Measurements from ENCODE around the gene MAP3K19.
"Not testable (repeated sequence)": the region's sequence is repeated elsewhere in the genome, so short reads cannot be mapped to it uniquely, and the experiment has no call there.

MAP3K19 gene

DNA sequence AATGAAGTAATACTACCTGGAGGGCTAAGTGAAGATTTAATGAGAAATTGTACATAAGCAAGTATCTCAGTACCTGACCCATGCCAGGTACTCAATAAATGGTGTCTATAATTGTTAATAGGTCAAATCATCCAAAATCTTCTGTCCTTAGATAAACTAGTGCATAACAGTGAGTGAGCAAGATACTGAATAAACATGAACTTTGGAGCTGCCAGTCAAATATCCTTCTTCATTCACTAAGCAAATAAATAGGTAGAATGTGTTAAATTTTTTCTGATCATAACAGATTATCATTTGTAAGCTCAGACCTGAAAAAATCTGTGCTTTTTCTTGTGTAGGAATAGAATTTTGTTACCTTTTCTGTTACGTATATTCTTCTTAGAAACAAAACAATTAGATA, 44.4 kb upstream of the MAP3K19 start:
- TF ChIP-seq, protein P1, sequence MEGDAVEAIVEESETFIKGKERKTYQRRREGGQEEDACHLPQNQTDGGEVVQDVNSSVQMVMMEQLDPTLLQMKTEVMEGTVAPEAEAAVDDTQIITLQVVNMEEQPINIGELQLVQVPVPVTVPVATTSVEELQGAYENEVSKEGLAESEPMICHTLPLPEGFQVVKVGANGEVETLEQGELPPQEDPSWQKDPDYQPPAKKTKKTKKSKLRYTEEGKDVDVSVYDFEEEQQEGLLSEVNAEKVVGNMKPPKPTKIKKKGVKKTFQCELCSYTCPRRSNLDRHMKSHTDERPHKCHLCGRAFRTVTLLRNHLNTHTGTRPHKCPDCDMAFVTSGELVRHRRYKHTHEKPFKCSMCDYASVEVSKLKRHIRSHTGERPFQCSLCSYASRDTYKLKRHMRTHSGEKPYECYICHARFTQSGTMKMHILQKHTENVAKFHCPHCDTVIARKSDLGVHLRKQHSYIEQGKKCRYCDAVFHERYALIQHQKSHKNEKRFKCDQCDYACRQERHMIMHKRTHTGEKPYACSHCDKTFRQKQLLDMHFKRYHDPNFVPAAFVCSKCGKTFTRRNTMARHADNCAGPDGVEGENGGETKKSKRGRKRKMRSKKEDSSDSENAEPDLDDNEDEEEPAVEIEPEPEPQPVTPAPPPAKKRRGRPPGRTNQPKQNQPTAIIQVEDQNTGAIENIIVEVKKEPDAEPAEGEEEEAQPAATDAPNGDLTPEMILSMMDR (IDR thresholded peaks at IDR 0.05), result no peak
- H3K4me3 ChIP-seq, result no peak overlapping the region
- no peak for DNase-seq (ENCODE audit: low spot score)
- H3K27ac ChIP-seq, result no peak overlapping the region

DNA sequence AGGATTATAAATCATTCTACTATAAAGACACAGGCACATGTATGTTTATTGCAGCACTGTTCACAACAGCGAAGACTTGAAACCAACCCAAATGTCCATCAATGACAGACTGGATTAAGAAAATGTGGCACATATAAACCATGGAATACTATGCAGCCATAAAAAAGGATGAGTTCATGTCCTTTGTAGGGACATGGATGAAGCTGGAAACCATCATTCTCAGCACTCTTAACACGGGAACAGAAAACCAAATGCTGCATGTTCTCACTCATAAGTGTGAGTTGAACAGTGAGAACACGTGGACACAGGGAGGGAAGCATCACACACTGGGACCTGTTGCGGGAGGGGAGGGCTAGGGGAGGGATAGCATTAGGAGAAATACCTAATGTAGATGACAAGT, 42.4 kb upstream of the MAP3K19 start:
- not testable (repeated sequence) for H3K27ac ChIP-seq; DNase-seq (ENCODE audit: low spot score); H3K4me3 ChIP-seq

DNA sequence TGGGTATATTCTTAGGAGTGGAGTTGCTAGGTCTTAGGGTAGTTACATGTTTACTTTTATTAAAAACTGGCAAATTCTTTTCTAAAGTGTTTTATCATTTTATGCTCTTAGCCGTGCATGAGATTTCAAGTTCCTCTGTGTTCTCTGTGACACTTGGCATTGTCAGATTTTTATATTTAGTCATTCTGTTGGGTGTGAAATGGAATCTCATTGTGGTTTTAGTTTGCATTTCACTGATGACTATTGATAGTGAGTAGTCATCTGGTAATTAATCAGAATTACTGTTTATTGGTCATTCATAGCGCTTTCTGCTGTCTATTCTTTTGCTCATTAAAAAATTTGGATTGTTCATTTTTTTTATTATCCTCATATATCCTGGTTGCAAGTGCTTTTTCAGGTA, 39.0 kb upstream of the MAP3K19 start:
- TF ChIP-seq, protein P1 (IDR thresholded peaks at IDR 0.05), result no peak
- no peak for DNase-seq (ENCODE audit: low spot score)
- Histone ChIP-seq H3K4me3 (no peak overlapping the region), H3K27ac (no peak overlapping the region)

DNA sequence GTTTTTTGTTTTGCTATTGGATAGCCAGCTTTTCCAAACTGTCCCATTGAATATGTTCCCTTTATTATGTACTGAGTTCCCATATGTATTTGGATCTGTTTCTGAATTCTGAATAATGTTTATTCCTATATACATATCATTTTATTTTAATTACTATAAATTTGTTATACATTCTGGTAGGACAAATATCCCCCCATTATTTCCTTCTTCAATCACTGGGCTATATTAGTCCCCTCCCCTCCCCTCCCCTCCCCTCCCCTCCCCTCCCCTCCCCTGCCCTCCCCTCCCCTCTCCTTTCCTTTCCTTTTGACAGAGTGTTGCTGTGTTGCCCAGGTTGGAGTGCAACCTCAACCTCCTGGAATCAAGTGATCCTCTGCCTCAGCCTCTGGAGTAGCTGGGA, 31.2 kb upstream of the MAP3K19 start:
- DNase-seq (ENCODE audit: low spot score), result no peak
- Histone ChIP-seq H3K4me3 (no peak overlapping the region), H3K27ac (no peak overlapping the region)
- TF ChIP-seq, protein P1 (IDR thresholded peaks at IDR 0.05), result no peak

DNA sequence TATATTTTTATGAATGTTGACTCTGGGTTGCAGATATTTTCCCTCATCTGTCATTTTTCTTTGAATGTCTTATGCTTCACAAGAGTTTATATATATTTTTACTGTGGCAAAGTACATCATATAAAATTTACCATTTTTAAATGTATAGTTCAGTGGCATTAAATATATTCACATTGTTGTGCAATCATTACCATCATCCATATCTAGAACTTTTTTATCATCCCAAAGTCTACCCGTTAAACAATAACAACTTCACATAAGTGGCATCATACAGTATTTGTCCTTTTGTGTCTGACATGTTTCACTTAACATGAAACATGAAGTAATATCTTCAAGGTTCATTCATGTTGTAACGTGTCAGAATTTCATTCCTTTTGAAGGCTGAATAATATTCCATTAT, 29.3 kb upstream of the MAP3K19 start:
- TF ChIP-seq, protein P1 (IDR thresholded peaks at IDR 0.05), result no peak
- Histone ChIP-seq H3K27ac (no peak overlapping the region), H3K4me3 (no peak overlapping the region)
- DNase-seq (ENCODE audit: low spot score), result no peak

DNA sequence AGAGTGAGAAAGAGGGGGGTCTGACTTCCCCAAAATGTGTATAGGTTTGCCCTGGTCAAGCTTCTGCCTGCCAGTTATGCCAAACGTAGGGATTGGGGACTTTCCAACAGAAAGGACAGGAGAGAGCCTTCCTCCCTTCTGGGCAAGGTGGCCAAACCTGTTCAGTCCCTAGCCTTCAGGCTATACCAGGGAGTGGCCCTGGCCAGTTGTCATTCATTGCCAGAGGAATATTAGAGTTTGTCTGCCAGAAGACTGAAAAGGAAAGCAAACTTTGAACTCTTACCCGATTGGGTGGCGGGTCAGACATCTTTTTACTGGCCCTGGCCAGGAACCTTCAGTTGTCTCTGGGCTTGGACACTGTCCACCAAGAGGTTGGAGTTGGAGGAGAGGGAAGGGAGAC, 27.0 kb upstream of the MAP3K19 start:
- no peak overlapping the region for H3K4me3 ChIP-seq
- no peak for DNase-seq (ENCODE audit: low spot score)
- no peak overlapping the region for H3K27ac ChIP-seq
- TF ChIP-seq, protein P1 (IDR thresholded peaks at IDR 0.05), result no peak

DNA sequence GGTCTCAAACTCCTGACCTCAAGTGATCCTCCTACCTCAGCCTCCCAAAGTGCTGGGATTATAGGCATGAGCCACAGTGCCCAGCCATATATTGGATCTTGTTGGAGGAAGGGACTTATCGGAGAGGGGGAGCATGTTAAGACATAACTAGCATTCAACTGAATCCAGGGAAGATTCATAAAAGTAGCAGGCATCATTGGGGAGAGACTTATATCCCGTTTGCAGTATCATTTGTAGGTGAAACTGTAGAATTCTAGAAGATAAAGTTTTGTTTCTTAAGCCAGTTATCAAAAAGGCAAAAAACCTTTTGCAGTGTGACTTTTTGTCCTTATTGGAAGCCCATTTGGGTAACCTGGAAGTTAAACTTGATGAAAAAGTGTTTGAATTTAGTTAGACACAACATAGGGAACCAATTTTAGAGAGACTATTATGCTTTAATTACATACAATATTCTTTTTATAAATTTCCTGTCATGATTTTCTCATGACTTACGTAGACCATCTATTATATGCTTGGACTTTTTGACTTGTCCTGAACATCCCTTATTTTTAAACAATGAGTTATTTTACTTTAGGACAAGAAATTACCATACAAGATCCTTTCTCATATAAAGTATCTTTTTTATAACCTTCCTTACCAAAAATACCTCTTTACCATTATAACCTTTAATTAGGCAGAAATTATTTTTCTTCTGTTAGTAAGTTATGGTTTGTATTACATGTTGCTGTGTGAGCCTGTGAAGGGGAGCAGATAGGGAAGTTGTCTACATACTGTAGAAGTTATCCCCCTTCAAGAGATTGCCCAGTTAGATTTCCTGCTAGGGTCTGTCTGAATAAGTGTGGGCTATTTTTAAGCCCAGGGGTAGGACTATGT, 25.1 kb upstream of the MAP3K19 start:
- Histone ChIP-seq H3K4me3 (no peak overlapping the region), H3K27ac (no peak overlapping the region)
- no peak for DNase-seq (ENCODE audit: low spot score)
- TF ChIP-seq, protein P1 (IDR thresholded peaks at IDR 0.05), result no peak
